Activated CD4-positive, alpha-beta memory T cell treated with anti-CD3 and anti-CD28 coated beads for 36 hours (primary cell): Measurements from ENCODE around the gene VARS1. TPM values are rescaled to one million over a fixed set of nuclear protein-coding genes. Genes with fewer than 3 reads are reported as not detected.
"Not testable (repeated sequence)": the region's sequence is repeated elsewhere in the genome, so short reads cannot be mapped to it uniquely, and the experiment has no call there.

ENCODE experiments used
- CTCF ChIA-PET: fragments of 350-600 bp; sonication (Branson Sonifier 250); formaldehyde crosslinking; loops from one replicate; lab custom pipeline; 2021; ENCODE audit warnings: antibody characterized with exemption, inconsistent platforms; lab: Charles Lee
- POLR2A ChIA-PET: fragments of 350-600 bp; sonication (Branson Sonifier 250); formaldehyde crosslinking; loops from one replicate; lab custom pipeline; 2021; ENCODE audit warnings: antibody characterized with exemption; lab: Charles Lee
- DNase-seq: peaks from one replicate; pipeline ENCODE4 v3.0.0-alpha.2; 2020
- H3K27ac Mint-ChIP-seq: one replicate; pipeline ENCODE4 v1.8.0; 2021; ENCODE audit warnings: mixed read lengths
- H3K27me3 Mint-ChIP-seq: one replicate; pipeline ENCODE4 v1.8.0; 2021; ENCODE audit warnings: mixed read lengths
- H3K36me3 Mint-ChIP-seq: one replicate; pipeline ENCODE4 v1.8.0; 2021; ENCODE audit warnings: mixed read lengths
- H3K4me1 Mint-ChIP-seq: one replicate; pipeline ENCODE4 v1.8.0; 2021; ENCODE audit warnings: low read depth, mixed read lengths
- H3K4me3 Mint-ChIP-seq: one replicate; pipeline ENCODE4 v1.8.0; 2021; ENCODE audit warnings: mild to moderate bottlenecking, mixed read lengths
- H3K9me3 Mint-ChIP-seq: one replicate; pipeline ENCODE4 v1.8.0; 2021; ENCODE audit warnings: mixed read lengths
- intact Hi-C: fragments of 100-400 bp; cut with micrococcal nuclease; formaldehyde crosslinking; loops from one replicate; pipeline ENCODE4 v1.15.1; 2023
- total RNA-seq, 2 experiments: library from RNA; stranded (reverse); gene quantifications; one replicate each; pipeline ENCODE4 v1.2.3, GENCODE V29; 2021

Gene VARS1
- total RNA-seq, 2 experiments from 2014 or later: 141 to 153 TPM

- DNase-seq: peak; percentile 84
- intact Hi-C loops: loop anchor here (2.0 to 10.0 kb wide), 5 partner anchors 15 to 1143 kb away; partner anchors contain the start of genes BRD2, GPSM3, LSM2 and LTA
- ChIA-PET CTCF (interaction anchor here (1.0 to 1.6 kb wide), 2 partner anchors 8 to 15 kb away, joined by 3 to 7 read pairs; partner anchors contain the start of gene LSM2), POLR2A (interaction anchor here (0.6 to 2.2 kb wide), 7 partner anchors 9 to 306 kb away, joined by 3 to 12 read pairs (median 4); partner anchors contain the start of genes ATF6B, GPANK1 and LSM2)
- Mint-ChIP-seq H3K27ac (peak overlapping the region; percentile 96), H3K4me3 (peak overlapping the region; percentile 89), H3K27me3 (no peaks in the 10 kb centered on the region), H3K36me3 (peaks cover 7% of the 10 kb centered on the region), H3K4me1 (peaks cover 70% of the 10 kb centered on the region), H3K9me3 (no peaks in the 10 kb centered on the region)
These were observed 26.7 kb upstream of the VARS1 start for GRCh38 chr6:31822036-31822821.

- Mint-ChIP-seq H3K36me3 (peaks cover 6% of the 10 kb centered on the region), H3K9me3 (no peaks in the 10 kb centered on the region), H3K4me3 (peak overlapping the region; percentile 89), H3K4me1 (peaks cover 63% of the 10 kb centered on the region), H3K27me3 (no peaks in the 10 kb centered on the region), H3K27ac (peak overlapping the region; percentile 96)
- intact Hi-C loops: loop anchor here (2.0 to 10.0 kb wide), 5 partner anchors 15 to 1143 kb away; partner anchors contain the start of genes BRD2, GPSM3, LSM2 and LTA
- DNase-seq: peak; percentile 85
- ChIA-PET CTCF (interaction anchor here (1.6 kb wide), 1 partner anchor 14 kb away, joined by 7 read pairs; the partner anchor contains the start of gene LSM2), POLR2A (interaction anchor here (0.9 to 2.2 kb wide), 4 partner anchors 8 to 15 kb away, joined by 3 to 12 read pairs (median 7); partner anchors contain the start of gene LSM2)
These were observed 25.9 kb upstream of the VARS1 start for GRCh38 chr6:31821301-31822035.

- not testable (repeated sequence) for H3K36me3 Mint-ChIP-seq
- Mint-ChIP-seq H3K4me3 (peak overlapping the region; percentile 89), H3K27ac (peak overlapping the region; percentile 96)
These were observed 24.8 kb upstream of the VARS1 start for GRCh38 chr6:31820399-31820798.

GRCh38 chr6:31819871-31820299 lies 24.3 kb upstream of the VARS1 start:
- intact Hi-C loops: loop anchor here (5.0 to 10.0 kb wide), 4 partner anchors 43 to 1145 kb away; partner anchors contain the start of genes BRD2, GPSM3, LTA and PBX2
- ChIA-PET POLR2A (interaction anchor here (0.6 kb wide), 1 partner anchor 17 kb away, joined by 3 read pairs; no protein-coding TSS in a partner anchor), CTCF (interaction anchor here (1.4 kb wide), 2 partner anchors 14 to 24 kb away, joined by 5 to 6 read pairs; partner anchors contain the start of genes LSM2 and VARS1)
- Mint-ChIP-seq H3K27me3 (no peaks in the 10 kb centered on the region), H3K4me1 (peaks cover 49% of the 10 kb centered on the region), H3K27ac (peak overlapping the region; percentile 47), H3K4me3 (no peak overlapping the region), H3K9me3 (no peaks in the 10 kb centered on the region), H3K36me3 (peaks cover 6% of the 10 kb centered on the region)
- DNase-seq: no peak

More at GRCh38 chr6:31820399-31820798, 24.8 kb upstream of the VARS1 start:
- H3K9me3 Mint-ChIP-seq, H3K27me3 Mint-ChIP-seq, DNase-seq, POLR2A ChIA-PET: not testable (repeated sequence)
- intact Hi-C loops: loop anchor here (5.0 to 10.0 kb wide), 4 partner anchors 43 to 1144 kb away; partner anchors contain the start of genes BRD2, GPSM3, LTA and PBX2
- CTCF ChIA-PET: interaction anchor here (0.8 to 1.4 kb wide), 3 partner anchors 14 to 25 kb away, joined by 3 to 6 read pairs (median 5); partner anchors contain the start of genes LSM2 and VARS1
- peaks cover 54% of the 10 kb centered on the region for H3K4me1 Mint-ChIP-seq

GRCh38 chr6:31817929-31818511 lies 22.5 kb upstream of the VARS1 start:
- DNase-seq: peak; percentile 43
- peak overlapping the region; percentile 94 for H3K27ac Mint-ChIP-seq
- H3K27me3 Mint-ChIP-seq, intact Hi-C loops, H3K9me3 Mint-ChIP-seq, H3K36me3 Mint-ChIP-seq: not testable (repeated sequence)
- CTCF ChIA-PET: interaction anchor here (0.9 to 1.4 kb wide), 6 partner anchors 11 to 219 kb away, joined by 3 to 6 read pairs (median 4); partner anchors contain the start of genes LSM2 and VARS1
- POLR2A ChIA-PET: interaction anchor here (1.0 to 1.4 kb wide), 3 partner anchors 9 to 78 kb away, joined by 5 to 10 read pairs (median 5); partner anchors contain the start of genes HSPA1B, LSM2 and MSH5
- H3K4me3 Mint-ChIP-seq: peak overlapping the region; percentile 89
- peaks cover 52% of the 10 kb centered on the region for H3K4me1 Mint-ChIP-seq

GRCh38 chr6:31817133-31817928 lies 21.8 kb upstream of the VARS1 start:
- peaks cover 52% of the 10 kb centered on the region for H3K4me1 Mint-ChIP-seq
- DNase-seq, intact Hi-C loops, H3K27me3 Mint-ChIP-seq, H3K36me3 Mint-ChIP-seq, H3K9me3 Mint-ChIP-seq: not testable (repeated sequence)
- ChIA-PET CTCF (interaction anchor here (0.6 to 1.4 kb wide), 7 partner anchors 10 to 219 kb away, joined by 3 to 6 read pairs (median 4); partner anchors contain the start of genes LSM2 and VARS1), POLR2A (interaction anchor here (1.0 to 1.4 kb wide), 3 partner anchors 10 to 77 kb away, joined by 5 to 10 read pairs (median 5); partner anchors contain the start of genes HSPA1B, LSM2 and MSH5)
- peak overlapping the region; percentile 89 for H3K4me3 Mint-ChIP-seq
- peak overlapping the region; percentile 94 for H3K27ac Mint-ChIP-seq

GRCh38 chr6:31815025-31815838 lies 19.7 kb upstream of the VARS1 start, which contains the start of the genes HSPA1A and HSPA1L:
HSPA1A (plus strand) TSS chr6:31815543; CDS start chr6:31815757, 214 bp downstream.
HSPA1L (minus strand) TSS chr6:31815283; CDS start chr6:31811972, 3,311 bp downstream.
- peak; percentile 82 for DNase-seq
- H3K4me3 Mint-ChIP-seq: peak within 1 kb of the TSS; percentile 85
- H3K27me3 Mint-ChIP-seq: no peaks in the 10 kb centered on the region
- peaks cover 57% of the 10 kb centered on the region for H3K4me1 Mint-ChIP-seq
- no peaks in the 10 kb centered on the region for H3K9me3 Mint-ChIP-seq
- peaks cover 4% of the 10 kb centered on the region for H3K36me3 Mint-ChIP-seq
- peak within 1 kb of the TSS; percentile 95 for H3K27ac Mint-ChIP-seq
- CTCF ChIA-PET: interaction anchor here (0.6 to 1.4 kb wide), 10 partner anchors 9 to 1128 kb away, joined by 3 to 8 read pairs (median 4); partner anchors contain the start of genes HSPA1B, LSM2 and VARS1
- intact Hi-C loops: loop anchor here (2.0 kb wide), 1 partner anchor 20 kb away; no protein-coding TSS in a partner anchor
- POLR2A ChIA-PET: interaction anchor here (0.7 to 3.9 kb wide), 5 partner anchors 9 to 162 kb away, joined by 3 to 26 read pairs (median 5); partner anchors contain the start of genes BAG6, HSPA1B, LSM2 and VARS1

GRCh38 chr6:31814677-31815024 lies 19.1 kb upstream of the VARS1 start:
- no peaks in the 10 kb centered on the region for H3K27me3 Mint-ChIP-seq
- peak overlapping the region; percentile 92 for H3K27ac Mint-ChIP-seq
- H3K36me3 Mint-ChIP-seq: peaks cover 5% of the 10 kb centered on the region
- ChIA-PET CTCF (interaction anchor here (0.7 to 2.6 kb wide), 11 partner anchors 8 to 111 kb away, joined by 3 to 14 read pairs (median 3); partner anchors contain the start of genes HSPA1B, MSH5 and VARS1), POLR2A (interaction anchor here (0.6 to 3.9 kb wide), 7 partner anchors 8 to 150 kb away, joined by 3 to 26 read pairs (median 12); partner anchors contain the start of genes CLIC1, GPANK1, HSPA1B and LSM2)
- intact Hi-C loops: loop anchor here (2.0 kb wide), 1 partner anchor 20 kb away; no protein-coding TSS in a partner anchor
- H3K9me3 Mint-ChIP-seq: no peaks in the 10 kb centered on the region
- peak overlapping the region; percentile 85 for H3K4me3 Mint-ChIP-seq
- H3K4me1 Mint-ChIP-seq: peaks cover 54% of the 10 kb centered on the region
- DNase-seq: peak; percentile 85

- peak overlapping the region; percentile 63 for H3K4me3 Mint-ChIP-seq
These were observed 17.9 kb upstream of the VARS1 start for GRCh38 chr6:31813465-31813849.

More at GRCh38 chr6:31813465-31813849, 17.9 kb upstream of the VARS1 start:
- no peak for DNase-seq
- H3K36me3 Mint-ChIP-seq: peaks cover 7% of the 10 kb centered on the region
- peaks cover 46% of the 10 kb centered on the region for H3K4me1 Mint-ChIP-seq
- H3K27ac Mint-ChIP-seq: peak overlapping the region; percentile 95
- no peaks in the 10 kb centered on the region for H3K27me3 Mint-ChIP-seq
- intact Hi-C loops: loop anchor here (2.0 kb wide), 3 partner anchors 13 to 75 kb away; partner anchors contain the start of gene HSPA1B
- POLR2A ChIA-PET: interaction anchor here (0.8 to 3.9 kb wide), 8 partner anchors 8 to 237 kb away, joined by 3 to 26 read pairs (median 8); partner anchors contain the start of genes CLIC1, HSPA1B and VARS1
- CTCF ChIA-PET: interaction anchor here (0.9 to 2.6 kb wide), 6 partner anchors 11 to 75 kb away, joined by 3 to 14 read pairs (median 7); partner anchors contain the start of genes HSPA1B, MSH5 and VARS1
- no peaks in the 10 kb centered on the region for H3K9me3 Mint-ChIP-seq
